ENCODE measurements around the gene DCK.
"Not testable (repeated sequence)": the region's sequence is repeated elsewhere in the genome, so short reads cannot be mapped to it uniquely, and the experiment has no call there.

The DCK gene

DNA sequence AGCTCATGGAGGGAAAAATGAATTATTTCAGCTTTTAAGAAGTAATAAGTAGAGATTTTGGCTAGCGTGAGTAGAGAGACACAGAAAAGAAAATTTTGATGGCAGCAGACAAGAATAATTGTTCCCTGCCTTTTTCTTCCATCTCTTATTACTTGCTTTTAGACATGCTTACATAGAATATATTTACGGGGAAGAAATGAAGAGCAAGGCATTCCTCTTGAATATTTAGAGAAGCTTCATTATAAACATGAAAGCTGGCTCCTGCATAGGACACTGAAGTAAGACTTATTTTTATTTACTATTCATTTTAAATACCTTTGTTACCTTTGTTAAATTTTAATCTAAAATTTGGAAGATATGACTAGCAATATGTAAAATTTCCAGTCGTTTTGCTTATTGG is 32.2 kb downstream of the DCK start:
- no peaks in the 10 kb centered on the region for H3K9me3 ChIP-seq (ENCODE audit: control insufficient read depth, insufficient read depth, low read depth, low read length)
- H3K27ac ChIP-seq (ENCODE audit: low read depth, low read length), result no peak overlapping the region
- H3K9ac ChIP-seq (ENCODE audit: low read length), result no peak overlapping the region
- H3K4me1 ChIP-seq (ENCODE audit: control insufficient read depth, insufficient read depth, low read length), result peaks cover 5% of the 10 kb centered on the region
- H3K36me3 ChIP-seq (ENCODE audit: control insufficient read depth, insufficient read depth, low read length), result peaks cover 32% of the 10 kb centered on the region
- H3K27me3 ChIP-seq (ENCODE audit: control insufficient read depth, insufficient read depth, low read length), result no peaks in the 10 kb centered on the region
- no peak overlapping the region for H3K4me3 ChIP-seq (ENCODE audit: low read depth, low read length)

DNA sequence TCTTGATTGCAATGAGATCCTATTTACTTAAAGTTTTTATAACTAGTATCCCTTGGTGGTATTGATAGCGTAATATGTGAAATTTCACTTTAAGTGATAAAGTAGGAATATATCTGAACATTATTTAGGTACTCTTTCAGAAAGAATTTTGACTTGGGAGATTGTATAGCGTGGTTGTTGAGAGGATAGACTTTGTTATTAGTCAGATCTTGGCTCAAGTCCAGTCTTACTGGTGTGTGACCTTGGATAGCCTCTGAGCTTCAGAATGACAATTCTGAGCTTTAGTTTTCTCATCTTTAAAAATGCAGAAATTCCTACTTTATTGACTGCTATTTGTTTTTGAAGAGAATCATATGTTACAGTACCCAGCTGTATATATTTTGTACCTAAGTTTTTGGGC is 32.6 kb downstream of the DCK start:
- no peaks in the 10 kb centered on the region for H3K27me3 ChIP-seq (ENCODE audit: control insufficient read depth, insufficient read depth, low read length)
- no peak overlapping the region for H3K27ac ChIP-seq (ENCODE audit: low read depth, low read length)
- peaks cover 34% of the 10 kb centered on the region for H3K36me3 ChIP-seq (ENCODE audit: control insufficient read depth, insufficient read depth, low read length)

DNA sequence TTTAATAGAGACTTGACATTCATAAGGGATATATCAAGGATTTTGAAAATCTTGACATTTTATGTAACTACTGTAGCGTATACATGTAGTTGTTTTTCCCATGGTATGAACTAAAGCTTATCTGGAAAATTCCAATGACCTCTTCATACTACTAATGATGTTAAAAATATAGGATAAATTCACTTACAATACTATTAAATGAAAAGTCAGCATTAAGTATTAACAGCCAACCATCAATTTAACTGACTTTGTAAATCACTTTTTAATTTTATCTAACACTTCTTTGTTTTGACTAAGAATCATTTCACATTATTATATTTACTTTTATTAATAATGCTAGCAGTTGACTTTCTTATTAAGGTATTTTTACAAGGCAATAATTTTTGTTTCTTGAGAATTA is 34.2 kb downstream of the DCK start:
- H3K36me3 ChIP-seq (ENCODE audit: control insufficient read depth, insufficient read depth, low read length), result peaks cover 43% of the 10 kb centered on the region
- H3K9ac ChIP-seq (ENCODE audit: low read length), result no peak overlapping the region

More for the DNA sequence above, 32.6 kb downstream of the DCK start:
- no peaks in the 10 kb centered on the region for H3K9me3 ChIP-seq (ENCODE audit: control insufficient read depth, insufficient read depth, low read depth, low read length)
- no peak overlapping the region for H3K9ac ChIP-seq (ENCODE audit: low read length)
- H3K4me3 ChIP-seq (ENCODE audit: low read depth, low read length), result no peak overlapping the region
- peaks cover 5% of the 10 kb centered on the region for H3K4me1 ChIP-seq (ENCODE audit: control insufficient read depth, insufficient read depth, low read length)

DNA sequence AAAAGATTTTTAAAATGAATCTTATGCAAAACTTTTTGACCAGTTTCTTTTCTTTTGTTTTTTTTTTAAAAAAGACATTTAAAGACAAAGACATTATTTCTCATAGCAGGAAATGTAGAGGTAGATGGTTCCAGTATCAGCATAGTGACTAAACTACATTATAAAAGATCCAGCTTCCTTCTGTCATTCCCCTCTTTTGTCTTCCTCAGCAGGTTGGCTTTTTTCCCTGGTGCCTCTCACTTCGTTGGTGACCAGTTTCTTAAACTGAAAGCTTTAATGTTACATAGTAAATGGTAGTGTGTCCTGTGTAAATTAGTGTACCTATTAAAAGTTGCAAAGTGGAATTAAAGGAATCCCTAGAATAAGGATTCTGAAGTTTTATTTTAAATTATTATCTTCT is 36.1 kb downstream of the DCK start:
- peaks cover 41% of the 10 kb centered on the region for H3K36me3 ChIP-seq (ENCODE audit: control insufficient read depth, insufficient read depth, low read length)
- H3K4me1 ChIP-seq (ENCODE audit: control insufficient read depth, insufficient read depth, low read length), result peaks cover 5% of the 10 kb centered on the region
- no peaks in the 10 kb centered on the region for H3K9me3 ChIP-seq (ENCODE audit: control insufficient read depth, insufficient read depth, low read depth, low read length)
- no peak overlapping the region for H3K4me3 ChIP-seq (ENCODE audit: low read depth, low read length)
- H3K9ac ChIP-seq (ENCODE audit: low read length), result no peak overlapping the region
- no peak overlapping the region for H3K27ac ChIP-seq (ENCODE audit: low read depth, low read length)
- no peaks in the 10 kb centered on the region for H3K27me3 ChIP-seq (ENCODE audit: control insufficient read depth, insufficient read depth, low read length)

More for the DNA sequence above, 34.2 kb downstream of the DCK start:
- H3K27ac ChIP-seq (ENCODE audit: low read depth, low read length), result no peak overlapping the region
- no peaks in the 10 kb centered on the region for H3K9me3 ChIP-seq (ENCODE audit: control insufficient read depth, insufficient read depth, low read depth, low read length)
- H3K4me3 ChIP-seq (ENCODE audit: low read depth, low read length), result no peak overlapping the region
- no peaks in the 10 kb centered on the region for H3K27me3 ChIP-seq (ENCODE audit: control insufficient read depth, insufficient read depth, low read length)
- H3K4me1 ChIP-seq (ENCODE audit: control insufficient read depth, insufficient read depth, low read length), result peaks cover 5% of the 10 kb centered on the region

DNA sequence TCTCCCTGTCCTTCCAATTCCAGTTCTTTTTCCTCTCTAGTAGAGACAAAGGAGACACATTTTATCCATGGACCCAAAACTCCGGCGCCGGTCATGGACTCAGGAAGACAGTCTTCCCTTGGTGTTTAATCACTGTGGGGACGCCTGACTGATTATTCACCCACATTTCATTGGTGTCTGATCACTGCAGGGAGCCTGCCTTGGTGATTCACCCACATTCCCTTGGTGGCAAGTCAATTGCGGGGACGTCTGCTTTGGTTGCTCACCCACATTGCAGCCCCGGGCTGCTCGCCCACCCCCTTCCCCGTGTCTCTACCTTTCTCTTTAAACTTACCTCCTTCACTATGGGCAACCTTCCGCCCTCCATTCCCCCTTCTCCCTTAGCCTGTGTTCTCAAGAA is 38.7 kb downstream of the DCK start:
- not testable (repeated sequence) for H3K4me1 ChIP-seq (ENCODE audit: control insufficient read depth, insufficient read depth, low read length); H3K4me3 ChIP-seq (ENCODE audit: low read depth, low read length); H3K27ac ChIP-seq (ENCODE audit: low read depth, low read length); H3K27me3 ChIP-seq (ENCODE audit: control insufficient read depth, insufficient read depth, low read length); H3K9ac ChIP-seq (ENCODE audit: low read length); H3K9me3 ChIP-seq (ENCODE audit: control insufficient read depth, insufficient read depth, low read depth, low read length)
- H3K36me3 ChIP-seq (ENCODE audit: control insufficient read depth, insufficient read depth, low read length), result peaks cover 31% of the 10 kb centered on the region

- no peak overlapping the region for H3K4me3 ChIP-seq (ENCODE audit: low read depth, low read length)
- H3K9me3 ChIP-seq (ENCODE audit: control insufficient read depth, insufficient read depth, low read depth, low read length), result peaks cover 16% of the 10 kb centered on the region
- H3K27me3 ChIP-seq (ENCODE audit: control insufficient read depth, insufficient read depth, low read length), result no peaks in the 10 kb centered on the region
- no peak overlapping the region for H3K27ac ChIP-seq (ENCODE audit: low read depth, low read length)
- no peak overlapping the region for H3K9ac ChIP-seq (ENCODE audit: low read length)
- H3K36me3 ChIP-seq (ENCODE audit: control insufficient read depth, insufficient read depth, low read length), result no peaks in the 10 kb centered on the region
- H3K4me1 ChIP-seq (ENCODE audit: control insufficient read depth, insufficient read depth, low read length), result no peaks in the 10 kb centered on the region
Measured at GRCh38 chr4:71045256-71045655, 51.8 kb downstream of the DCK start.

DNA sequence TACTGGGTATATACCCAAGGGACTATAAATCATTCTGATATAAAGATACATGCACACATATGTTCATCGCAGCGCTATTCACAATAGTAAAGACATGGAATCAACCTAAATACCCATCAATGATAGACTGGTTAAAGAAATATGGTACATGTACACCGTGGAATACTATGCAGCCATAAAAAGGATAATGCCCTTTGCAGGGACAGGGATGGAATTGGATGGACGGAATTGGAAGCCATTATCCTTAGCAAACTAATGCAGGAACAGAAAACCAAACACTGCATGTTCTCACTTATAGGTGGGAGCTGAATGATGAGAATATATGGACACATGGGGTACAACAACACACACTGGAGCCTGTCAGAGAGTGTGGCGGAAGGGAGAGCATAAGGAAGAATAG is 55.9 kb downstream of the DCK start:
- Histone ChIP-seq H3K27me3 (ENCODE audit: control insufficient read depth, insufficient read depth, low read length) (no peaks in the 10 kb centered on the region), H3K4me3 (ENCODE audit: low read depth, low read length) (no peak overlapping the region), H3K4me1 (ENCODE audit: control insufficient read depth, insufficient read depth, low read length) (no peaks in the 10 kb centered on the region), H3K36me3 (ENCODE audit: control insufficient read depth, insufficient read depth, low read length) (no peaks in the 10 kb centered on the region), H3K9ac (ENCODE audit: low read length) (no peak overlapping the region), H3K27ac (ENCODE audit: low read depth, low read length) (no peak overlapping the region), H3K9me3 (ENCODE audit: control insufficient read depth, insufficient read depth, low read depth, low read length) (peaks cover 16% of the 10 kb centered on the region)

DNA sequence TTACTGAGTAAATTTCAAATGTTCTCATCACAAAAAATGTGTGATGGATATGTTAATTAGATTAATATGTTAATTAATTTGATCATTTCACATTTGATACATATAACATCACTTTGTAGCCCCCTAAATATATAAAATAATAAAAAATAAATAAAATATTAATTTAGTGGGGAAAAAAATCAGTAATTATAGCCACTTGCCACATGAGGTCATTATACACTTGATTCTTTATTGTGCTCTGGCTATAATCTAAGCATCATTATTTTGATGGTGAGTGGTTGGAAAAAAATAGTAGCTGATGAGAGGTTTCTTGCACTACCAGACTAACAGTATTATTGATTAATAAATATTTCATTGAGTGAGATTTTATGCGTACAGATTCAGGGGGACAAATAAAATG is 57.4 kb downstream of the DCK start:
- Histone ChIP-seq H3K27ac (ENCODE audit: low read depth, low read length) (no peak overlapping the region), H3K4me1 (ENCODE audit: control insufficient read depth, insufficient read depth, low read length) (no peaks in the 10 kb centered on the region), H3K27me3 (ENCODE audit: control insufficient read depth, insufficient read depth, low read length) (no peaks in the 10 kb centered on the region), H3K4me3 (ENCODE audit: low read depth, low read length) (no peak overlapping the region), H3K36me3 (ENCODE audit: control insufficient read depth, insufficient read depth, low read length) (no peaks in the 10 kb centered on the region), H3K9ac (ENCODE audit: low read length) (no peak overlapping the region), H3K9me3 (ENCODE audit: control insufficient read depth, insufficient read depth, low read depth, low read length) (peaks cover 8% of the 10 kb centered on the region)

- no peak overlapping the region for H3K27ac ChIP-seq (ENCODE audit: low read depth, low read length)
- H3K9ac ChIP-seq (ENCODE audit: low read length), result no peak overlapping the region
- no peaks in the 10 kb centered on the region for H3K27me3 ChIP-seq (ENCODE audit: control insufficient read depth, insufficient read depth, low read length)
- H3K9me3 ChIP-seq (ENCODE audit: control insufficient read depth, insufficient read depth, low read depth, low read length), result peaks cover 4% of the 10 kb centered on the region; the same call in 1 of the 2 replicates
- H3K4me3 ChIP-seq (ENCODE audit: low read depth, low read length), result no peak overlapping the region
- H3K36me3 ChIP-seq (ENCODE audit: control insufficient read depth, insufficient read depth, low read length), result no peaks in the 10 kb centered on the region
- H3K4me1 ChIP-seq (ENCODE audit: control insufficient read depth, insufficient read depth, low read length), result no peaks in the 10 kb centered on the region
Measured at GRCh38 chr4:71052034-71052433, 58.6 kb downstream of the DCK start.

DNA sequence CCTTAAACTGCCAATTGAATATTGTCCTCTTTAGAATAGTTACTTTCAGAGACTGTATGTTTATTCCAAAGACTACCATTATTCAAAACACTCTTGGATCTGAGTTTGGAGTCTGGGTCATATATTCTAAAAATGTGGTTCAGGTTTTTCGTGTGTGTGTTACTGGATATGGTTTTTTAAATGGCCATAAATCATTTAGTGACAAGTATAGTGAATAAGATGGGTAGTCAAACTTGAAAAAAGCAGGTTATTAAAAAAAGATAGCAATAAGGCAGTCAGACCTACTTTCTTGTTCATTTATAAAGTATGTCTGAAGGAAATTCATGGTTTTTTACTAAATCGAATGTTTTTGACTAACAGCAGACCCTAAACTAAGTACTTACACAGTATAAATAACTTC is 59.3 kb downstream of the DCK start:
- H3K4me1 ChIP-seq (ENCODE audit: control insufficient read depth, insufficient read depth, low read length), result no peaks in the 10 kb centered on the region
- no peak overlapping the region for H3K27ac ChIP-seq (ENCODE audit: low read depth, low read length)
- peaks cover 4% of the 10 kb centered on the region; the same call in 1 of the 2 replicates for H3K9me3 ChIP-seq (ENCODE audit: control insufficient read depth, insufficient read depth, low read depth, low read length)
- no peak overlapping the region for H3K4me3 ChIP-seq (ENCODE audit: low read depth, low read length)
- no peak overlapping the region for H3K9ac ChIP-seq (ENCODE audit: low read length)
- H3K36me3 ChIP-seq (ENCODE audit: control insufficient read depth, insufficient read depth, low read length), result no peaks in the 10 kb centered on the region
- no peaks in the 10 kb centered on the region for H3K27me3 ChIP-seq (ENCODE audit: control insufficient read depth, insufficient read depth, low read length)

DNA sequence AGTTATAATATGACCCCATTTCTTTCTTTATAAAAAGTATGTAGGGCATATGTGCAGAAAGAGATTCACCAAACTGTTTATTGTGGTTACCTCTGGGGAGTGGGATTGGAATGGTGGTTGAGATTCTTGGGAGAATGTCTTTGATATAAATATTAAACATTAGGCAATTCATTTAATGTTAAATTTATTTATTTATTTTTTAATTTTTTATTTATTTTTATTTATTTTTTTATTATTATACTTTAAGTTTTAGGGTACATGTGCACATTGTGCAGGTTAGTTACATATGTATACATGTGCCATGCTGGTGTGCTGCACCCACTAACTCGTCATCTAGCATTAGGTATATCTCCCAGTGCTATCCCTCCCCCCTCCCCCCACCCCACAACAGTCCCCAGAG is 60.2 kb downstream of the DCK start:
- not testable (repeated sequence) for H3K36me3 ChIP-seq (ENCODE audit: control insufficient read depth, insufficient read depth, low read length); H3K9me3 ChIP-seq (ENCODE audit: control insufficient read depth, insufficient read depth, low read depth, low read length); H3K4me3 ChIP-seq (ENCODE audit: low read depth, low read length)

GRCh38 chr4:71059573-71059972 is 66.1 kb downstream of the DCK start:
- not testable (repeated sequence) for H3K9me3 ChIP-seq (ENCODE audit: control insufficient read depth, insufficient read depth, low read depth, low read length); H3K4me1 ChIP-seq (ENCODE audit: control insufficient read depth, insufficient read depth, low read length); H3K36me3 ChIP-seq (ENCODE audit: control insufficient read depth, insufficient read depth, low read length); H3K27me3 ChIP-seq (ENCODE audit: control insufficient read depth, insufficient read depth, low read length); H3K27ac ChIP-seq (ENCODE audit: low read depth, low read length)
- peak overlapping the region; percentile 58 for H3K9ac ChIP-seq (ENCODE audit: low read length)
- H3K4me3 ChIP-seq (ENCODE audit: low read depth, low read length), result peak overlapping the region; percentile 57

More for the DNA sequence above, 60.2 kb downstream of the DCK start:
- H3K4me1 ChIP-seq (ENCODE audit: control insufficient read depth, insufficient read depth, low read length); H3K9ac ChIP-seq (ENCODE audit: low read length); H3K27me3 ChIP-seq (ENCODE audit: control insufficient read depth, insufficient read depth, low read length); H3K27ac ChIP-seq (ENCODE audit: low read depth, low read length): not testable (repeated sequence)

All from HUES6 (cell line).